ENCODE data around the gene TNRC18. TPM values are rescaled to one million over a fixed set of nuclear protein-coding genes. Genes with fewer than 3 reads are reported as not detected.

TNRC18 gene
- total and polyA plus RNA-seq, 2 of the 8 experiments (the other 6 are each of a cell fraction or from before 2014, with no cell fraction given) = 1.7 to 8.6 TPM

- H3K36me3 ChIP-seq (ENCODE audit: control insufficient read depth in 2 of 4, insufficient read depth in 4 of 4, low read length in 3 of 4) = no peaks in the 10 kb centered on the region
- H4K91ac ChIP-seq (replicated peaks; ENCODE audit: insufficient read length, low read length) = no peak overlapping the region
- H3K18ac ChIP-seq (ENCODE audit: extremely low read depth, low read length) = peak overlapping the region; percentile 90; the same call in 1 of the 2 replicates
- peak overlapping the region; percentile 75; the same call in 1 of the 2 replicates for H2BK15ac ChIP-seq (ENCODE audit: low read length)
- H4K8ac ChIP-seq (ENCODE audit: extremely low read depth, insufficient read depth, low read length) = no peak overlapping the region
- FAIRE-seq (no peak), DNase-seq (ENCODE audit: low read depth in 1 of 2, low spot score in 2 of 2) (peak in 1 of 2 experiments; percentile 80)
- peaks cover 3% of the 10 kb centered on the region; the same call in 1 of the 2 replicates for H3K79me1 ChIP-seq (ENCODE audit: low read depth, low read length)
- H2BK120ac ChIP-seq (replicated peaks; ENCODE audit: low read depth, low read length) = no peak overlapping the region
- peaks cover 0 to 10% (median 7%) of the 10 kb centered on the region in 4 experiments; a peak in 6 of 7 replicates for H3K4me1 ChIP-seq (replicated peaks in 1 of 4; ENCODE audit: control insufficient read depth in 3 of 4, insufficient read depth in 4 of 4, low read length in 3 of 4)
- H2AFZ ChIP-seq (ENCODE audit: low read length) = no peak overlapping the region
- no peak overlapping the region for H3K23ac ChIP-seq (ENCODE audit: insufficient read length)
- no peak overlapping the region for H3K9ac ChIP-seq (replicated peaks in 1 of 4; ENCODE audit: extremely low read depth in 1 of 4, low read depth in 3 of 4, low read length in 3 of 4)
- no peak overlapping the region for H3K56ac ChIP-seq (replicated peaks; ENCODE audit: insufficient read length, low read depth, low read length)
- H3K4ac ChIP-seq (replicated peaks; ENCODE audit: insufficient read length, low read depth, low read length) = no peak overlapping the region
- H3K23me2 ChIP-seq (ENCODE audit: low read depth, low read length) = no peaks in the 10 kb centered on the region
- no peaks in the 10 kb centered on the region for H3K9me3 ChIP-seq (ENCODE audit: insufficient read depth in 2 of 2, low read depth in 1 of 2, low read length in 1 of 2)
- no peaks in the 10 kb centered on the region for H3K79me2 ChIP-seq (ENCODE audit: control insufficient read depth in 1 of 2, insufficient read depth in 2 of 2, low read length in 2 of 2)
- ChIA-PET POLR2A (ENCODE audit: partially characterized antibody) (interaction anchor here (0.8 to 1.9 kb wide), 5 partner anchors 9 to 18 kb away, joined by 3 to 4 read pairs (median 3); no protein-coding TSS in a partner anchor), CTCF (ENCODE audit: partially characterized antibody) (interaction anchor here (0.5 to 5.0 kb wide), 13 partner anchors 13 to 112 kb away, joined by 3 to 36 read pairs (median 3); no protein-coding TSS in a partner anchor)
- no peak overlapping the region for H2BK20ac ChIP-seq (ENCODE audit: low read length)
- TF ChIP-seq ASH2L (IDR thresholded peaks at IDR 0.05; ENCODE audit: low read length) (peak; percentile 41), YY1 (IDR thresholded peaks at IDR 0.05; ENCODE audit: low read depth, low read length) (peak; percentile 25; the same call in 1 of the 2 replicates), SP1 (IDR thresholded peaks at IDR 0.05; ENCODE audit: low read depth, low read length) (0 out of 2 replicates have a peak, but pooled peaks have one; percentile 11), BACH1 (IDR thresholded peaks at IDR 0.05; ENCODE audit: low read length) (no peak)
- H4K20me1 ChIP-seq (replicated peaks in 1 of 2; ENCODE audit: control insufficient read depth in 1 of 2, insufficient read depth in 2 of 2, low read length in 2 of 2) = peaks cover 2 to 5% of the 10 kb centered on the region in 2 experiments
- H2BK5ac ChIP-seq (ENCODE audit: low read depth, low read length) = no peak overlapping the region
- H3K27me3 ChIP-seq (replicated peaks in 1 of 4; ENCODE audit: control insufficient read depth in 3 of 4, extremely low read depth in 1 of 4, insufficient read depth in 3 of 4, low read length in 3 of 4) = no peaks in the 10 kb centered on the region
- peak overlapping the region; percentile 48; the same call in 1 of the 2 replicates for H2AK5ac ChIP-seq (ENCODE audit: low read depth, low read length)
- H3K14ac ChIP-seq (ENCODE audit: insufficient read length) = no peak overlapping the region
- H3K4me3 ChIP-seq (ENCODE audit: extremely low read depth in 1 of 4, insufficient read depth in 2 of 4, low read depth in 3 of 4, low read length in 4 of 4) = no peak overlapping the region
- no peak overlapping the region for H4K5ac ChIP-seq (ENCODE audit: insufficient read length, low read depth, low read length)
- WGBS, 2 experiments (ENCODE audit: extremely low coverage in 1 of 2, insufficient coverage in 1 of 2, insufficient read length in 1 of 2, insufficient replicate concordance in 2 of 2, low coverage in 1 of 2, low lambda C conversion rate in 2 of 2, missing lambda C conversion rate in 1 of 2) = 61% methylated on average over 11 of the region's 20 CpGs; no CpG with 5 or more reads in 1 of the 2 experiments
- no peak overlapping the region; a peak in 2 of 4 replicates for H3K4me2 ChIP-seq (ENCODE audit: insufficient read depth in 1 of 2, low read depth in 2 of 2, low read length in 2 of 2)
- 0 out of 2 replicates have a peak overlapping the region, but pooled peaks have one; percentile 7 for H2BK12ac ChIP-seq (ENCODE audit: low read depth, low read length)
- H3K27ac ChIP-seq (ENCODE audit: low read depth, low read length) = no peak overlapping the region
These were observed 41.2 kb downstream of the TNRC18 start for GRCh38 chr7:5382281-5382892.
